IPS-18c (cell line): Measurements from ENCODE around the gene CCNT1.
"Not testable (repeated sequence)": the region's sequence is repeated elsewhere in the genome, so short reads cannot be mapped to it uniquely, and the experiment has no call there.

Experiments used
- H3K4me3 ChIP-seq: 2 replicates; pipeline ENCODE4 v1.7.0; 2013; ENCODE audit warnings: low read depth, mild to moderate bottlenecking, low read length, moderate library complexity; ENCODE audit not compliant: insufficient read depth
- H3K9me3 ChIP-seq: one replicate; pipeline ENCODE4 v1.6.1; 2013; ENCODE audit warnings: mild to moderate bottlenecking, low read length, moderate library complexity; ENCODE audit not compliant: control insufficient read depth, insufficient read depth

The CCNT1 gene

GRCh38 chr12:48698822-48699221, 17.7 kb downstream of the CCNT1 start:
- H3K9me3 ChIP-seq, H3K4me3 ChIP-seq: not testable (repeated sequence)

DNA sequence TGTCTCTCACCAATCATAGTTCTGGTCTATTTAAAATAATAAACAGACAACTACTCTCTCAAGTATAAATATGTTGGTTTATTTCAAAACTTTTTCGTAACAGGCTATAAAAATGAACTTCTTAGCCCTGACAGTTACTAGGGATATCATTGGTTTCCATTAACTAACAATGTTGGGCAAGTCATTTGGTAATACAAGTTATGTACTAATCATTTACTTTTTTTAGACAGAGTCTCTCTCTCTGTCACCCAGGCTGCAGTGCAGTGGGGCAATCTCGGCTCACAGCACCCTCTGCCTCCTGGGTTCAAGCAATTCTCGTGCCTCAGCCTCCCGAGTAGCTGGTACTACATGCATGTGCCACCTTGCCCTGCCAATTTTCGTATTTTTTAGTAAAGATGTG, 19.9 kb downstream of the CCNT1 start:
- H3K9me3 ChIP-seq, result no peaks in the 10 kb centered on the region
- H3K4me3 ChIP-seq, result no peak overlapping the region

DNA sequence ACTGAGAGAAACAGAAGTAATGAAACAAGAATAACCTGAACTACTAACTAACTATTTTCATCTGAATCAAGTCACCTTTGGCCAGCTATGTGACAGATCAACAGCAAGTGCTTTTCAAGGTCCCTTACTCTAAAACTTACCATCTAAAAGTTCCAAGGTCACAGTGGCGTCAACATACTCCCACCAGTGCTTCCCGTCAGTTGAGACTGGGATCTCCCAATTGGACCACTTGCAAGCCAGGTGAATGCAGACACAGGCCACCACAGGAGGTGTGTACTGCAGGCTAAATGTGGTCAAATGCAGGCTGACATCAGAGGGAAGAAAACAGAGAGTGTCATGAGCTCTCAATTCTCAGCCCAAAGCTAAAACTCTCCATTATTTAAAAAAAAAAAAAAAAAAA, 20.6 kb downstream of the CCNT1 start:
- Histone ChIP-seq H3K4me3 (no peak overlapping the region), H3K9me3 (no peaks in the 10 kb centered on the region)

- no peaks in the 10 kb centered on the region for H3K9me3 ChIP-seq
- H3K4me3 ChIP-seq, result no peak overlapping the region
These were observed 22.5 kb downstream of the CCNT1 start for GRCh38 chr12:48694038-48694437.

GRCh38 chr12:48693572-48693971, 22.9 kb downstream of the CCNT1 start:
- no peaks in the 10 kb centered on the region for H3K9me3 ChIP-seq
- H3K4me3 ChIP-seq, result no peak overlapping the region

- no peaks in the 10 kb centered on the region for H3K9me3 ChIP-seq
- H3K4me3 ChIP-seq, result no peak overlapping the region
These were observed 24.6 kb downstream of the CCNT1 start for GRCh38 chr12:48691826-48692487.

- H3K9me3 ChIP-seq, result no peaks in the 10 kb centered on the region
These were observed 25.5 kb downstream of the CCNT1 start for GRCh38 chr12:48690990-48691389.

GRCh38 chr12:48690436-48690835, 26.1 kb downstream of the CCNT1 start:
- Histone ChIP-seq H3K9me3 (no peaks in the 10 kb centered on the region), H3K4me3 (no peak overlapping the region)

More at GRCh38 chr12:48690990-48691389, 25.5 kb downstream of the CCNT1 start:
- H3K4me3 ChIP-seq, result no peak overlapping the region

DNA sequence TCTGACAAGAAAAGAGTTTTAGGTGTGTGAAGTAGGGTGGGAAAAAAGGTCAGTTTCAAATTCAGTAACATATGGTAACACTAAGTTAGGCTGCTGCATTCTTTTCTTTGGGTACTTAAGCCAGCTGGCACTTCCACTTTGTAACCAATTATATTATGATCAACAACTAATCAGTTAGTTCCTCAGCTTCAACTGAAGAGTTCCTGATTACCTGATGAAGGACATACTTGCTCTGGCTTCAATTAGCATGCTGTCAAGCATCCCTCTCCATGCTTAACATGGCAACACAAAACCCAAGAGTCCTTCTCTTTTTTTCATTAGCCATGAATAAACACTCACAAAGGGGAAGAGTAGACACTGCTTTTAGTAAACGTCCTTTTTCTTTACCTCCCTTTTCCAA, 27.7 kb downstream of the CCNT1 start:
- no peaks in the 10 kb centered on the region for H3K9me3 ChIP-seq
- H3K4me3 ChIP-seq, result no peak overlapping the region

GRCh38 chr12:48687592-48687991, 28.9 kb downstream of the CCNT1 start:
- Histone ChIP-seq H3K9me3 (no peaks in the 10 kb centered on the region), H3K4me3 (no peak overlapping the region)

GRCh38 chr12:48686615-48687334, 29.7 kb downstream of the CCNT1 start:
- H3K4me3 ChIP-seq, result no peak overlapping the region
- no peaks in the 10 kb centered on the region for H3K9me3 ChIP-seq

GRCh38 chr12:48686037-48686595, 30.4 kb downstream of the CCNT1 start:
- no peak overlapping the region for H3K4me3 ChIP-seq
- H3K9me3 ChIP-seq, result no peaks in the 10 kb centered on the region

DNA sequence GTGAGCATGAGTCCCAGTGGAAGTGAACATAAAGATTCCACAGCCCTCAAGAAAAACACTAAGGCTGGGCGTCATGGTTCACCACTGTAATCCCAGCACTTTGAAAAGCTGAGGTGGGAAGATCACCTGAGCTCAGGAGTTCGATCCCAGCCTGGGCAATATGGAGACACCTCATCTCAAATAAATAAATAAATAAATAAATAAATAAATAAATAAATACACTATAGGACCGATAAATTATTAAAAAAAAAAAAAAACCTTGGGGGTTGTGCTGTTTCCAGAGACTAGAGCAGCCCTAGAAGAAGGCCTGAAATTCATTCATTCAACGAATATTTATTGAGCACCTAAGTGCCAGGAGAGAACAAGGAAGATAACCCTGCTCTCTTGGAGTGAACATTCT, 33.0 kb downstream of the CCNT1 start:
- Histone ChIP-seq H3K9me3 (no peaks in the 10 kb centered on the region), H3K4me3 (no peak overlapping the region)

DNA sequence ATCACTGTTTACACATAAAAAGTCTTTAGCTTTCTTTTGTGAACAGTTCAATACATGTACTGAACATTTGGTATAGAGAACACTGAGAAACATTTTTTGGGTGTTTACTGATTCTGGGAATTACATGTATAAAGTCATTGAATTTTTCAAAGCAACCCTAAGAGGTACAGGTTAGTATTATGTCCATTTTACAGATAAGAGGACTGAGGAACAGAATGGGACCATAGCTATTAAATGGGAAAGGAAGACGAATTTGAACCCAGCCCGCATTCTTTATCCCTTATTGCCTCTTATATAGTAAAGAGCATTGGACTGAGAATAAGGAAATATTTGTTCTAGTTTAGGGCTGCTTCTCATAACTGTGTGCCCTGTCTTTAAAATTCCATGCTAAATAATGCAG, 33.6 kb downstream of the CCNT1 start:
- no peaks in the 10 kb centered on the region for H3K9me3 ChIP-seq
- H3K4me3 ChIP-seq, result peak overlapping the region; percentile 100; the same call in 1 of the 2 replicates

- peak overlapping the region; percentile 100 for H3K4me3 ChIP-seq
These were observed 34.0 kb downstream of the CCNT1 start for GRCh38 chr12:48682533-48682905.

DNA sequence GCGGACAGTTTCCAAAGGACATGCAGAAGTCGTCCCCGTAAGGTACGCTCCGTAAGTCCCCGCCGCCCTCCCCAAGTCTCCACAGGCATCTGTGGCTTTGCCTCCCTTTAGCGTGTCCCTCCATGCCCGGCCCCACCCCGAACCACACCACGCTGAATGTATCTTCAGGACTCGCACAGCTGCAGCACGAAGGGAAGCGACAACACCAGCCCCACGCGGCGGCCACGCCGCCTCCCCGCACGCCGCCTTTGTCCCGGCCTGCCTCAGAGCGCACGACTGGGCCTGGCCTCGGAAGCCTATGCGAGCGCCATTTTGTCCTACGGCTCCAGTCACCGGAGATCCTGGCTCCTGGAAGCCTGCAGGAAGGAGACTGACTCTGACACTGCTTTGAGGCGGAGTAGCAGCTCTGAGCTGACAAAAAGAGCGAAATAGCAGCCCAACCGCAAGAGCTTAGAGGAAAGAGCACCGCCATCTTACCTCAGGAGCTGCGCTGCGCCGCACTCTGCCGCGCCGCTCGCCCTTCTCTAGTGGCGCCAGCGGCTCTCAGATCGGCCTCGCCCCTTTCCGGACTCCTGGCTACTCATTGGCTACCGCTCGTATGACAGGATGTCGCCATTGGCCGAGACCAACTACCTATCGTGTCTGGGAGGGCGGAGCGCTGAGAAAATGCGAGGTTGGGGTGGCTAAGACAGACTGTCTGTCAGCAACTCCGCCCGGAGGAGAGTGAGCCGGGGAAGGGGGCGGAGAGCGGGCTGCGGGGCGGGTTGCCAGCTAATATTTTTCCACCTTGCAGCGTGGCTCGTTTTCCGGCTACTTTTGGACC, 34.6 kb downstream of the CCNT1 start, which contains the start of gene KANSL2:
Gene KANSL2, minus strand, starts transcription at position 529 of the 823 bp plus-strand sequence. CDS start 606 bp downstream, outside the sequence.
- Histone ChIP-seq H3K9me3 (no peaks in the 10 kb centered on the region), H3K4me3 (peak within 1 kb of the TSS; percentile 100)

More at GRCh38 chr12:48682533-48682905, 34.0 kb downstream of the CCNT1 start:
- H3K9me3 ChIP-seq, result not testable (repeated sequence)

- peak overlapping the region; percentile 100 for H3K4me3 ChIP-seq
These were observed 35.2 kb downstream of the CCNT1 start for GRCh38 chr12:48681399-48681709.

DNA sequence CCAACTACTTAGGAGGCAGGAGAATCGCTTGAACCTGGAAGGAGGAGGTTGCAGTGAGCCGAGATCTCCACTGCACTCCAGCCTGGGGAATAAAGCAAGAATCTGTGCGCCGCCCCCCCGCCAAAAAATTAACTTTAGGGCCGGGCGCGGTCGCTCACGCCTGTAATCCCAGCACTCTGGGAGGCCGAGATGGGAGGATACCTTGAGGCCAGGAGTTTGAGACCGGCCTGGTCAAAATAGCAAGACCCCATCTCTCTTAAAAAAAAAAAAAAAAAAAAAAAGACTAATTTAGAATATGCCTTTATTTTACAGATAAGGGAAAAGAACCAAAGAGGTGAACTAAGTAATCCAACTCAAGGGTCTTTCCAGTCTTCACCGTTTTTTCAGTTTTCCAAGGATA, 35.6 kb downstream of the CCNT1 start:
- H3K4me3 ChIP-seq, result peak overlapping the region; percentile 100

More at GRCh38 chr12:48681399-48681709, 35.2 kb downstream of the CCNT1 start:
- H3K9me3 ChIP-seq, result no peaks in the 10 kb centered on the region

More for the DNA sequence above, 35.6 kb downstream of the CCNT1 start:
- H3K9me3 ChIP-seq, result no peaks in the 10 kb centered on the region
